Right cardiac atrium (tissue), 5 donors: Measurements from ENCODE around the gene SLC38A10. TPM values are rescaled to one million over a fixed set of nuclear protein-coding genes. Genes with fewer than 3 reads are reported as not detected.

Experiments
- ATAC-seq, 2 donors: fragments of 200-7000 bp; cut with Tn5 transposase; one replicate each; pipeline versions ENCODE4 v1.8.0 to v1.9.1; 2020; ENCODE audit warnings: moderate library complexity in 2 of 2, mild to moderate bottlenecking in 1 of 2
- DNase-seq, 3 donors: peaks; one replicate each; pipeline ENCODE4 v3.0.0-alpha.2; 2020
- H3K27ac ChIP-seq: one replicate; pipeline ENCODE4 v1.5.1; 2013; ENCODE audit warnings: mild to moderate bottlenecking, low read length, control low read depth, moderate library complexity
- H3K27me3 ChIP-seq: one replicate; pipeline ENCODE4 v1.6.1; 2013; ENCODE audit not compliant: control insufficient read depth, insufficient read depth
- H3K4me1 ChIP-seq: one replicate; pipeline ENCODE4 v1.6.1; 2013; ENCODE audit warnings: low read length; ENCODE audit not compliant: control insufficient read depth, insufficient read depth
- H3K4me3 ChIP-seq: one replicate; pipeline ENCODE4 v1.5.1; 2013; ENCODE audit warnings: low read length, control low read depth
- H3K9me3 ChIP-seq: one replicate; pipeline ENCODE4 v1.6.1; 2013; ENCODE audit warnings: low read length; ENCODE audit not compliant: control insufficient read depth
- WGBS: extraction: QIAGEN DNeasy Blood & Tissue Kit; methylation state at CpG from one replicate; pipeline ENCODE4 v1.1.7; 2013; 5-methylcytosine and 5-hydroxymethylcytosine counted together
- intact Hi-C, 4 donors: fragments of 100-400 bp; cut with DNase I; formaldehyde crosslinking; loops; one replicate each; pipeline versions ENCODE4 v1.11.0 to v1.14.0; 2022 to 2023
- long read RNA-seq, 4 donors: library from polyadenylated mRNA; unstranded; transcript quantifications; one replicate each; pipeline ENCODE4 v2.0.0, GENCODE V29; 2020 to 2021
- polyA plus RNA-seq: library from polyadenylated mRNA; stranded (reverse); fragments of 200-250 nt; gene quantifications from one replicate; pipeline ENCODE4 v1.2.3, GENCODE V29; 2013
- total RNA-seq, 4 donors: library from RNA; stranded (reverse); fragmentation: NEBNext Ultra II Directional; extraction: Animal tissue kit (Norgen Biotek cat#: 25700); gene quantifications; one replicate each; pipeline ENCODE4 v1.2.1, GENCODE V29; 2021
- donor health status: healthy with polysubstance abuse.
- donor health status: DM: no; HTN: yes; CAD: no.
- donor health status: DM: no; HTN: no; CAD: no.
- donor health status: DM: no; HTN: yes; CAD: no; lungs with severe emphysema.
- donor health status: DM: yes; HTN: yes; CAD: no.

The SLC38A10 gene
- total RNA-seq (10 to 100 TPM; 50.8 to 63.9 (median 53.5) TPM), polyA plus RNA-seq (61.5 TPM)
- long read RNA-seq, donor 1, full-length matches to known transcripts, result 53 of 298 reads
- long read RNA-seq, donor 1, partial matches to known transcripts, result 37 of 298 reads
- long read RNA-seq, donor 1, other reads (novel, unspliced or antisense), result 208 of 298 reads
- long read RNA-seq, donor 2, full-length matches to known transcripts, result 53 of 240 reads
- long read RNA-seq, donor 2, partial matches to known transcripts, result 31 of 240 reads
- long read RNA-seq, donor 2, other reads (novel, unspliced or antisense), result 156 of 240 reads
- long read RNA-seq, donor 3, full-length matches to known transcripts, result 108 of 453 reads
- long read RNA-seq, donor 3, partial matches to known transcripts, result 57 of 453 reads
- long read RNA-seq, donor 3, other reads (novel, unspliced or antisense), result 288 of 453 reads
- long read RNA-seq, donor 4, full-length matches to known transcripts, result 39 of 183 reads
- long read RNA-seq, donor 4, partial matches to known transcripts, result 19 of 183 reads
- long read RNA-seq, donor 4, other reads (novel, unspliced or antisense), result 125 of 183 reads

DNA sequence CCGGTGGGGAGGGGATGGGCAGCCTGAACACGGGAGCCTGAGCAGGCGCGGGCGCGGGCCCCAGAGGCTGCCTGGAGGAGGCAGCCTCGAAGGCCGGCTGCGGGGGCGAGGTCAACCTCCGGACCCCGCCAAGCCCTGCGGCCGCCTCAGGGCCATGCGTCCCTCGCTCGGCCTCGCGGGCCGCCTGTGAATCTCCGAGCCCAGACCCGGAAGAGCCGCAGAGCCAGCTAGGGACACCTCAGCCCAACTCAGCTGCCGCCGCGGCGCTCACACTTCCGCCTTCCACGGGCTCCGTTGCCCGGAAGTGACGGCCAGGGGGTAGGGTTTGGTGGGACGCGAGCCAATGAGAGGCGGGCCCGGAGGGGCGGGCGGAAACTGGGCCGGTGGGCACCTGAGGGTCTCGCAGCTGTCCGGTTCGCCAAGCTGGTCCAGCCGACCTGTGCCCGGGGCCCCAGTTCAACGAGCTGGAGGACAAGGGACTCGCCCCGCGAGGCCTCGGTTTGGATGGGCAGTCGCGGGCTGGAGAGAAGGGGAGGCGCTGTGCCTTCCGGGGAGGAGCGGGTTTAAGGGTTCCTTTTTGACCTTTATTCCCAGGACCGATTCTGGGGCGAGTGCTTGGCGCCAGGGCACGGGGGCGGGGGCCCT, at the start of gene SLC38A10:
Gene SLC38A10, minus strand, starts transcription at position 277 of the 645 bp plus-strand sequence. CDS start 386 bp downstream, outside the sequence.
- intact Hi-C loops, result loop anchor here in 1 of 4 donors (5.0 kb wide), 1 partner anchor 187 kb away; no protein-coding TSS in a partner anchor
- Histone ChIP-seq H3K9me3 (no peaks in the 10 kb centered on the region), H3K27me3 (no peaks in the 10 kb centered on the region), H3K4me1 (peaks cover 7% of the 10 kb centered on the region), H3K4me3 (peak within 1 kb of the TSS; percentile 66), H3K27ac (peak within 1 kb of the TSS; percentile 83)
- WGBS, result under 1% methylated on average over 59 of the region's 59 CpGs
- DNase-seq (peak; percentile 93 to 98 (median 98)), ATAC-seq (peak; percentile 93 to 95)

DNA sequence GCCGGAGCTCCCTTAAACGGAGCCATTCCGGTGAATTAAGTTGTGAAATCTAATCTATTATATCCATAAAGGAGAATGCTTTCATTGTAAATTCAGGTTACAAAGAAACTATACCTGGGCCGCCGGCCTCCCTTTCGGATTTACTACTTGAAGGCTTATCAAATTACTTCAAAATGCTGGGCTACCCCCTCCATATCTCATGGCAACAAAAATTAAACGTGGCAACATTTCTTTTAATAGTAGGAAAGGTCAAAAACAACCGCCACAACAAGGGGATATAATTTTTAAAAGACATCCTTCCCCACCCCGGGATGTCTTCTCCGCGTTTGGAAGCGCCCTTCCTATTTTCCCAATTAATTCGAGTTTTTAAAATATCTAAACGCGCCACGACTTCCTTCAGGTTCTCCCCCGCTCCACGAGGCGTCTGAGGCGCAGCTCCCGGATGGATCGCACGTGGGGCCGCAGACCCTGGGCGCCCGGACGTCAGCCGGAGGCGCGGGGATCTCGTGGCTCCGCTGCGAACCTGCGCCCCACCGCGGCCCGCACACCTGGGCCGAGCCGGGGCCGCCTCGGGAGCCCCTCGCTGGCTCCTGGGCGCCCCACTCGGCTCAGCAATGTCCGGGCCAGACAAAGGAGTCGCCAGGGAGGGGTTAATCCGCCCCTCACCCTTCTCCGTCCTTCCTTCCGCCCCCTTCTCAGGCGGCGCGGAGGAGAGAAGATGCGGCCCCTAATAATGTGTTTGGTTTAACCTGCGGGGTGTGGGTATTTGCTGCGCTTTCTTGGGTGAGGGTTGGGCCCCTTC, 47.4 kb upstream of the SLC38A10 start:
- ATAC-seq (no peak), DNase-seq (peak in 1 of 3 donors; percentile 69)
- no peaks in the 10 kb centered on the region for H3K27me3 ChIP-seq
- WGBS, result 18% methylated on average over 55 of the region's 55 CpGs
- peaks cover 11% of the 10 kb centered on the region for H3K4me1 ChIP-seq
- no peaks in the 10 kb centered on the region for H3K9me3 ChIP-seq
- intact Hi-C loops, result no loop called here
- peak overlapping the region; percentile 90 for H3K27ac ChIP-seq
- peak overlapping the region; percentile 80 for H3K4me3 ChIP-seq

DNA sequence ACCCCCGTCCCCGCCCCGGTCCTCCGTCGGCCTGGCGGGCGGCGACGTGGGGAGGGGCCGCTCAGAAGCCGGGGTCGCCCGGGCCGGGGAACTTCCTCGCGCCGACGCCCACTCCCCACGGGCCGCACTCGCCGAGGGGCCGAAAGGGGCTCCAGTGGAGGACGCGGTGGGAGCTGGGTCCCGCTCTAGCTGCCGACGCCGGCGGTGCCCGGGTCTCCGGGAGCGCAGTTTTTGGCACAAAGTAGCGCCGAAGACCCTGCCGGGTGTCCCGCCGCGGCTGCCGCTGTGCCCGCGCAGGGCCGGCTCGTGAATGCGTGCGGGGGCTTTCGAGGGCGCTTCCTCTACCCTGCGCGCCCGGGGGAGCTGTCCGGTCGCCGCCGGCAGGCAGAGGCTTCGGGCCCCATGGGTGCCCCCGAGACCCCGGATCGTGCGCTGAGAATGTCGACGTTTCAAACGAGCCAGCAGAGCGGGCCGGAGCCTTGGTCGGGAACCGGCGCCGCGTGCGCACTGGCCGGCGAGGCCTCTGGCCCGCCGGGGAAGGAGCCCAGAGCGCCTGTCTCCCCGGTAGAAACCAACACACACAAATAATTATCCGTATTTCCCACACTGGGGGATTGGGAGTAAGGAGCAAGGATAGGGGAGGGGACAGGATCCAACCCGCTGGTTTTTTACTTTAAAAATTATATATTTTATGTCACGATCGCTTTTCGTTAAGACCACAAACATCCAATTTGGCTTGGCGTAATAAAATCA, 46.6 kb upstream of the SLC38A10 start:
- 20% methylated on average over 83 of the region's 83 CpGs for WGBS
- intact Hi-C loops, result no loop called here
- no peak for ATAC-seq
- peak in 2 of 3 donors; percentile 55 to 68 for DNase-seq
- H3K27me3 ChIP-seq, result no peaks in the 10 kb centered on the region
- H3K4me1 ChIP-seq, result peaks cover 11% of the 10 kb centered on the region
- H3K4me3 ChIP-seq, result peak overlapping the region; percentile 80
- peak overlapping the region; percentile 6 for H3K27ac ChIP-seq
- no peaks in the 10 kb centered on the region for H3K9me3 ChIP-seq

DNA sequence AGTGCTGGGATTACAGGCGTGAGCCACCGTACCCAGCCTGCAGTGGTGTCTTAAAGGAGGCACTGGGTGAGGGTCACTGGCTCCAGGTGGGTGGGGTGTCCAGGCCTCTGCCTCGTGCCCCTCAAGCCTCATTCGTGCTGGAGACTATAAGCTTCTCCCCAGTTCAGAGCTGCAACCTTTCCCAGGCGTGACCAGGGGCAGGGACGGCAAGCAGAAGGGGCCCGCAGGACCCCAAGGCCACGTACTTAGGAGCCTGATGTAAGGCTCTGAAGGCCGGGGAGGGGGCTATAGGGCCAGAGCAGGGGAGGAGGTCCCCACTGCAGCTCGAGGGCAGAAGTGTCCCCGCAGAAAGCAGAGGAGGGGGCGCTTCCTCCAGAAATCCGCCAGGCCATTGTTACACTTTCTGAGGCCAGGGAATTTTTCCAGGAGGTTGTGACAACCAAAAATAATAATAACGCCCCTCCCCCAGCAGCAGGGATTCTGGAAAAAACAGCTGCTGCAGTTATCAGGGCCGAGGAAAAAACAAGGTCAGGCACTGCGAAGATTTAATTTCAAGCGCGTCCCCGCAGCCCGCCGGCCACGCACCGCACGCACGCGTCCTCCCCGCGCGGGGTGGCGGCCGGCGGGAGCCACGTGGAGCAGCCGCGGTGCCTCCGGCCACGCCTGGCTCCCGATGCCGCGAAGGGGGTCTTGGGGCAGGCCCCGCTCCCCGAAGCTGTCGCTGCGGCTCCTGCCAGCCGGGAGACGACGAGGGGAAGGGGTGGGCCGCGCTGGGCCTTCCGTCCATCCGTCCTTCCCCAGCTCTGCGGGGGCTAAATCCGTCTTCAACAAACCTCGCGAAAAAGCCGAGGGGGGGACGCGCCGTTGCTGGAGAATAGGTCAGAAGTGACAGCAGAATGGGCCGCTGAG, 45.8 kb upstream of the SLC38A10 start:
- Histone ChIP-seq H3K9me3 (no peaks in the 10 kb centered on the region), H3K4me1 (peaks cover 11% of the 10 kb centered on the region), H3K27ac (peak overlapping the region; percentile 6), H3K27me3 (no peaks in the 10 kb centered on the region), H3K4me3 (peak overlapping the region; percentile 80)
- peak in 2 of 3 donors; percentile 72 to 79 for DNase-seq
- ATAC-seq, result no peak
- intact Hi-C loops, result no loop called here
- 20% methylated on average over 60 of the region's 60 CpGs for WGBS

DNA sequence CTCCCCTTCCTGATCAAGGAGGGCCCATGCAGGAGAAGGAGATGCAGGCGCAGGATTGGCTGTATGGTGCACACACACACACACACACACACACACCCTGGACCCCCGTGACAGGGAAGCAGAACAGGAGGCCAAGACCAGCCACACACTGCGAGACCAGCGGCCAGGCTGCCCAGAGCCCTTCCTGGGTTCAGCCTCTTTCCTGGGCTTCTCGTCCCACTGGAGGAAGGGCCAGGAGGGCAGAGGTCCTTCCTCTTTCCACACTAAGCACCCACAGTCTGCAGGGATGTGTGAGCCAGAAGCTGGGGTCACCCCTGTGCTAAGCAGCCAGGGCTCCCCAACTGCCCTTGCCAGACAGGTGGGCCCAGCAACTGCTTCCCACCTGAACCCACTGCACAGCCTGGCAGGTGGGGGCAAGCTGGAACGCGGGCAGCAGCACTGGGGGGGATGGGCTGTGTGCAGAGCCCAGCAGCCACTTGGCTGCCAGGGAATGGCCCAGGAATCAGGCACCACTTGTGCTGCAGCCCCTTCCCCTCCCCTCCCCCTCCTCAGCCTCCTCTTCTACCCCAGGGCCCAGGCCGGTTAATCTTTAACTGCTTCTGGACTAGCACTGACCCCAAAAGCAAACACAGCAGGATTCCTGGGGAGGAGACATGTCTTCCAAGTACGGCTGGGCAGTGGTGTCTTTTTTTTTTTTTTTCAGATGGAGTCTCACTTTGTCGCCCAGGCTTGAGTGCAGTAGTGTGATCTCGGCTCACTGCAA, 44.6 kb upstream of the SLC38A10 start:
- Histone ChIP-seq H3K4me1 (peaks cover 11% of the 10 kb centered on the region), H3K4me3 (no peak overlapping the region), H3K27ac (peak overlapping the region; percentile 51), H3K9me3 (no peaks in the 10 kb centered on the region), H3K27me3 (no peaks in the 10 kb centered on the region)
- intact Hi-C loops, result no loop called here
- no peak for ATAC-seq
- WGBS, result 64% methylated on average over 11 of the region's 11 CpGs
- peak in 2 of 3 donors; percentile 65 to 69 for DNase-seq

DNA sequence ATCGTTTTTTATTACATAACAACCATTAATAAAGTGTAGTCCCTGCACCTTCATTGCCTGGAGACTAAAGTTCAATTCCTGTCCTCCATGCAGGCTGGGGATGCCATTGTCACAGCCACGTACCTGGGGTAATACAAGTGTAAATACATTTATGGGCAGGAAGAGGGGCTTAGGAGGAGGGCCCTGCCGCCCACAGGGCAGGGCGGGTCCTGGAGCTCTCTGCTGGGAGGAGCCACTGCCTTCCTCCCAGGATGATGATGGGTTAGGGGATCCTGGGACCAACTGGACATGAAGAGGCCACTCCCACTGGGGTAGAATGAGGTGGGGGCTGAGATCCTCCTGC, 44.1 kb upstream of the SLC38A10 start:
- H3K4me1 ChIP-seq, result peaks cover 11% of the 10 kb centered on the region
- H3K9me3 ChIP-seq, result no peaks in the 10 kb centered on the region
- H3K27me3 ChIP-seq, result no peaks in the 10 kb centered on the region
- no peak overlapping the region for H3K4me3 ChIP-seq
- WGBS, result 57% methylated on average over 4 of the region's 4 CpGs
- ATAC-seq, result no peak
- DNase-seq, result no peak
- peak overlapping the region; percentile 51 for H3K27ac ChIP-seq
- intact Hi-C loops, result no loop called here

DNA sequence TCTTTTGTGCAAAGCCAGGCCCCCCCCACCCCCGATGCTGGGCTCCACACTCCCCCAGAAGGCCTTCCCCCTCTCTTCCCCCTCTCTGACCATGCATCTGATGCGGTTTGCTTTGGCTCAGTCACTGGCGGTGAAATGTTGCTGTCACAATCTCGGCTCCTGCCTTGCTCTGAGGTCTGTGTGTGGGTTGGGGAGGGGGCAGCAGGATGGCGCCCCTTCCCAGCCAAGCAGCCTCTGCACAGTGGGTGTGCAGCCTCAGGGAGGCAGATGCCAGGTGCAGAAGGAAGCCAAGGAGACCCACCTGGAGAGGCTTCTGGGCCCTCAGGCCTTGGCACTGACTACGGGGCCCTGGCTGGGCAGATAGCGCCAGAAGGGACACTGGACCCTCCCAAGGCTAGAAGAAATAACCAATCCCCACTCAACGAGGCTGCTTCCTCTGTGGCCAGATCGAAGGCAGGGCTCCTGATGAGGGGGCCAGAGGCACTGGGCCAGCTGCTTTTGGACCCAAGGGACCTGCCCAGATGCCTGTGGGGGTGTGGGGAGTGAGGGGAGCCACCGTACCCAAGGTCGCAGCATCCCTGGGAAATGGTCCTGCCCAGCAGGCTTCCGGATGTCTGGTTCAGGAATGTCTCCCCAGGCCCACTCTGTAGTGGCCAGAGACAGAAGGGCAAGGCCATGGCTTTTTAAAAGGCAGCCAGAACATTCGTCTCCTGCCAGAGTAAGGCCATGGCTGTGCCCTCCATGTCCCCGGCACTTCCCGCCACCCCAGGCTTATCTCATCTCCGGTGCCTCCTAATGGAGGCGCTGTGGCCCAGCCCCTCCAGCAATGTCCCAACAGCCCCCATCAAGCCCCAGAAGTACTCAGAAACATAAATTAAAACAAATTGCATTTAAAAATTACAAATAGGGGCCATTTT, 43.4 kb upstream of the SLC38A10 start:
- Histone ChIP-seq H3K9me3 (no peaks in the 10 kb centered on the region), H3K4me1 (peaks cover 11% of the 10 kb centered on the region), H3K27me3 (no peaks in the 10 kb centered on the region), H3K4me3 (no peak overlapping the region), H3K27ac (peak overlapping the region; percentile 76)
- peak; percentile 4 to 8 for ATAC-seq
- peak in 2 of 3 donors; percentile 74 to 76 for DNase-seq
- WGBS, result 38% methylated on average over 17 of the region's 17 CpGs
- intact Hi-C loops, result no loop called here

DNA sequence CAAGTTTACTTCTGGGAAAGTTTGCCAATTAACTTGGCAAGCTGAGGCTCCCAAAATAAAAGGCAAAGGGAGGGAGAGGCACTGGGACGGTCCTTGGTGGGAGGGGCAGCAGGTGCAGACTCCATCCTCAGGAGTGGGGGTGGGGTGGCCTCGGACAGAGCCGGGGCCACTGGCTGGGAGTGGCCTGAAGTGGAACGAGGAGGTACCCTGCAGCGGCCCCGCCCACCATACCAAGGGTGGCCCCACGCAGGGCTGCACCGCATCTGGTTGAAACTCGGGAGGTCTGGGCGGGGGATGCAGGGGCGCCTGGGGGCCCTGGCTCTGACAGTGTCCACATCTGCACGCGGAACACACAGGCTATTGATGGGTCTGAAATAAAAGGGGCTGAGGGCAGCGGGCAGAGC, 42.4 kb upstream of the SLC38A10 start:
- no peak overlapping the region for H3K4me3 ChIP-seq
- no peaks in the 10 kb centered on the region for H3K9me3 ChIP-seq
- DNase-seq (peak in 2 of 3 donors; percentile 73 to 76), ATAC-seq (peak; percentile 7 to 12)
- no peaks in the 10 kb centered on the region for H3K27me3 ChIP-seq
- no peak overlapping the region for H3K27ac ChIP-seq
- H3K4me1 ChIP-seq, result peaks cover 11% of the 10 kb centered on the region
- WGBS, result 53% methylated on average over 14 of the region's 14 CpGs
- intact Hi-C loops, result no loop called here
